ENCODE measurements around the gene KRT15.

KRT15 gene

GRCh38 chr17:41478237-41478636 lies 40.5 kb downstream of the KRT15 start:
- H3K4me3 ChIP-seq (ENCODE audit: low read length): no peak overlapping the region
- TF ChIP-seq ZNF274 (IDR thresholded peaks at IDR 0.05; ENCODE audit: low read depth, low read length): no peak

- no peak overlapping the region for H3K4me3 ChIP-seq (ENCODE audit: low read length)
- no peak for TF ChIP-seq ZNF274 (IDR thresholded peaks at IDR 0.05; ENCODE audit: low read depth, low read length)
These were observed 41.5 kb downstream of the KRT15 start for GRCh38 chr17:41476866-41477815.

GRCh38 chr17:41475421-41475820 lies 43.3 kb downstream of the KRT15 start:
- no peak for TF ChIP-seq ZNF274 (IDR thresholded peaks at IDR 0.05; ENCODE audit: low read depth, low read length)

GRCh38 chr17:41474863-41475262 lies 43.8 kb downstream of the KRT15 start:
- no peak for TF ChIP-seq ZNF274 (IDR thresholded peaks at IDR 0.05; ENCODE audit: low read depth, low read length)
- H3K4me3 ChIP-seq (ENCODE audit: low read length): no peak overlapping the region

More at GRCh38 chr17:41475421-41475820, 43.3 kb downstream of the KRT15 start:
- H3K4me3 ChIP-seq (ENCODE audit: low read length): no peak overlapping the region

GRCh38 chr17:41468346-41468745 lies 50.3 kb downstream of the KRT15 start:
- no peak overlapping the region for H3K4me3 ChIP-seq (ENCODE audit: low read length)
- TF ChIP-seq ZNF274 (IDR thresholded peaks at IDR 0.05; ENCODE audit: low read depth, low read length): no peak

- H3K4me3 ChIP-seq (ENCODE audit: low read length): no peak overlapping the region
- no peak for TF ChIP-seq ZNF274 (IDR thresholded peaks at IDR 0.05; ENCODE audit: low read depth, low read length)
These were observed 51.1 kb downstream of the KRT15 start for GRCh38 chr17:41467561-41467960.

DNA sequence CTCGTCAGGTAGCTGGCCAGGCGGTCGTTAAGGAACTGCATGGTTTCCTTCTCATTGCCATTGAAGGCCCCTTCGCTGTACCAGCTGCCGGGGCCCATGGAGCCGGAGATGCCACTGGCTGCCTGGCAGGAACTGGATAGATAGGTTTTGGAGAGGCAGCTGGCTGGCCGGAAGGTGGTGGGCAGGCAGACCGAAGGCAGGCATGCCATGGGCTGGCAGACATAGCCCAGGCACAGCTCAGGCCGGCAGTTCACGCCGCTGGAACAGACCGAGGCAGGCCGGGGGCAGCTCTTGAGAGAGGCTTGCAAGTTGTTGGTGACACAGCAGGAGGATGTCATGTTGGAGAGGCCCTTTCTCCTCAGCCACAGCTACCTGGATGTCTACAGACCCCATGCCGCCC lies 51.7 kb downstream of the KRT15 start, which contains the start of gene KRT32:
TSS of gene KRT32 (minus strand) at position 399 of the 400 bp plus-strand sequence. CDS start at position 338, 61 bp downstream.
- H3K4me3 ChIP-seq (ENCODE audit: low read length): no peak within 1 kb of the TSS
- no peak for TF ChIP-seq ZNF274 (IDR thresholded peaks at IDR 0.05; ENCODE audit: low read depth, low read length)

GRCh38 chr17:41464682-41465081 lies 54.0 kb downstream of the KRT15 start:
- no peak for TF ChIP-seq ZNF274 (IDR thresholded peaks at IDR 0.05; ENCODE audit: low read depth, low read length)
- H3K4me3 ChIP-seq (ENCODE audit: low read length): no peak overlapping the region

DNA sequence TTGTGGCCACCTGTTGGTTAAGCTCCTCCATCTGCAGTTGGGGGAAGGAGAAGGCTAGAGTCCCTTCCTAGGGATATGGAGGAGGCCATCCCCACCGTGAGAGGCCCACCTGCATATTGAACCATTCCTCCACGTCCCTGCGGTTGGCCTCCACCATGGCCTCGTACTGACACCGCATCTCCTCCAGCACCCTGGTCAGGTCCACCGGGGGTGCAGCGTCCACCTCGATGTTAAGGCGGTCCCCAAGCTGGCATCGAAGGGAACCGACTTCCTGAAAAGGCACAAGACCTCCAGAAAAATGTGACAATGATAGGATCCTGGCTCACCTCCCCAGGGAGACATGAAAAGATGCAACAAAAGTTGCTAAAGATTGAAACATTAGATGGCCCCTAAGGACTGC lies 54.5 kb downstream of the KRT15 start:
- no peak for TF ChIP-seq ZNF274 (IDR thresholded peaks at IDR 0.05; ENCODE audit: low read depth, low read length)
- no peak overlapping the region for H3K4me3 ChIP-seq (ENCODE audit: low read length)

DNA sequence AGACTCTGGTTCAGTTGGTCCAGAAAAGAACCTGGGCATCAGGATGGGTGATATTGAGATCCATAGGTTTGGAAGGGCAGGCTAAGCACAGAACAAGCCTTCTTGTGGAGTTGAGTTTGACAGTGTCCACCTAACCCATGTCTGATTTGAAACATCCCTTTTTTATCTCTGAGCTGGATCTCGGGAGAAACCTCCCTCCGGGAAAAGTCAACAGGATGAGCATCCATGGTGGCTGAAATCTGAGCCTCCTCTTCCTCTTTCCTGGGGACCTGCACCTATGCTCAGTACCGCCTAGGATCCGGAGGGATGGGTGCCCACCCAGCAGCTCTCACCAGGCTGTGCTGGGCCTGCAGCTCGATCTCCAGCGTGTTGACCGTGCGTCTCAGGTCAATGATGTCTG lies 54.9 kb downstream of the KRT15 start:
- no peak for TF ChIP-seq ZNF274 (IDR thresholded peaks at IDR 0.05; ENCODE audit: low read depth, low read length)
- no peak overlapping the region for H3K4me3 ChIP-seq (ENCODE audit: low read length)
